H1 (cell line): ENCODE data around the gene BUB1B. TPM values are rescaled to one million over a fixed set of nuclear protein-coding genes. Genes with fewer than 3 reads are reported as not detected.

Experiments
- CBX8 ChIP-seq: fragments of 300-800, 300-1000 bp; sonication (generic); IDR thresholded peaks from 2 replicates; pipeline ENCODE4 v1.7.1; 2016; ENCODE audit warnings: low read depth, low read length, borderline replicate concordance
- GABPA ChIP-seq: IDR thresholded peaks from 2 replicates; pipeline ENCODE4 v1.6.1; 2011; ENCODE audit warnings: mild to moderate bottlenecking, low read length, moderate library complexity, borderline replicate concordance; ENCODE audit not compliant: insufficient read depth
- MAFK ChIP-seq: IDR thresholded peaks from 2 replicates; pipeline ENCODE4 v1.6.1; 2012; ENCODE audit warnings: low read depth, mild to moderate bottlenecking, improper control_type of control experiment, low read length
- POLR2A ChIP-seq, 2 experiments: IDR thresholded peaks; 1 replicate in 1 of 2; 2 replicates in 1 of 2; pipeline ENCODE4 v1.6.1; 2011; ENCODE audit warnings: low read depth in 2 of 2, low read length in 2 of 2, mild to moderate bottlenecking in 2 of 2; ENCODE audit errors: control extremely low read depth in 1 of 2
- polyA plus RNA-seq, 7 experiments: library from polyadenylated mRNA; depleted of rRNA in 3 of 7; stranded (reverse) in 5 of 7; unstranded in 2 of 7; fragments of >200 nt in 5 of 7; fragments of 200-250 nt in 2 of 7; gene quantifications; 1 replicate in 5 of 7; 2 replicates in 1 of 7; 4 replicates in 1 of 7; pipeline versions ENCODE4 v1.2.1 to v1.2.3, GENCODE V29; 2011 to 2013; ENCODE audit warnings: missing spikeins in 2 of 7, mixed read lengths in 2 of 7
- total RNA-seq: library from RNA; stranded (reverse); fragmentation: NEBNext Ultra II Directional; extraction: Animal tissue kit (Norgen Biotek cat#: 25700); gene quantifications from 2 replicates; pipeline ENCODE4 v1.2.1, GENCODE V29; 2021

The BUB1B gene
- total and polyA plus RNA-seq, 2 of the 8 experiments (the other 6 are each of a cell fraction or from before 2014, with no cell fraction given), result 48.9 to 144 TPM

- TF ChIP-seq CBX8 (no peak), GABPA (no peak), MAFK (no peak), POLR2A (IDR thresholded peaks at IDR 0.05; ENCODE audit: control extremely low read depth in 1 of 2, low read depth in 2 of 2, low read length in 2 of 2) (no peak)
Observed at GRCh38 chr15:40128766-40129660, 31.9 kb upstream of the BUB1B start (continued).
